NOMO-1 (cell line): ENCODE results near the gene AXIN1.

Experiments used
- DNase-seq, 2 experiments: peaks; one replicate each; lab custom pipeline; 2025; ENCODE audit not compliant: unreplicated experiment in 2 of 2; lab: John Stamatoyannopoulos, UW

Gene AXIN1

GRCh38 chr16:247027-247426 lies 105.5 kb downstream of the AXIN1 start:
- DNase-seq, result no peak

- DNase-seq, result no peak
These were observed 107.4 kb downstream of the AXIN1 start for GRCh38 chr16:245105-245504.

- DNase-seq, result no peak
These were observed 109.2 kb downstream of the AXIN1 start for GRCh38 chr16:243348-243747.

GRCh38 chr16:242281-242680 lies 110.2 kb downstream of the AXIN1 start:
- no peak for DNase-seq

GRCh38 chr16:240559-240958 lies 112.0 kb downstream of the AXIN1 start:
- DNase-seq, result no peak

- no peak for DNase-seq
These were observed 112.6 kb downstream of the AXIN1 start for GRCh38 chr16:239948-240277.
